MCF 10A (cell line): ENCODE data around the gene ELOA. TPM values are rescaled to one million over a fixed set of nuclear protein-coding genes. Genes with fewer than 3 reads are reported as not detected.
"Not testable (repeated sequence)": the region's sequence is repeated elsewhere in the genome, so short reads cannot be mapped to it uniquely, and the experiment has no call there.

Source experiments
- BruUV-seq: library from RNA; stranded (reverse); fragments of 400-500 nt; replicated peaks from 2 replicates; lab custom pipeline; 2021; lab: Mats Ljungman, UMichigan
- CTCF ChIA-PET: fragments of 300-600 bp; sonication (Branson Sonifier 250); formaldehyde crosslinking; extraction: SDS; loops from one replicate; lab custom pipeline; 2021; ENCODE audit warnings: antibody characterized with exemption, inconsistent platforms; lab: Yijun Ruan, JAX
- POLR2A ChIA-PET: fragments of 300-600, 350-650 bp; sonication (Branson Sonifier 250); formaldehyde crosslinking; extraction: SDS; loops from one replicate; lab custom pipeline; 2020; ENCODE audit warnings: antibody characterized with exemption, inconsistent platforms; lab: Yijun Ruan, JAX
- DNase-seq: peaks from one replicate; pipeline ENCODE4 v3.0.0-alpha.2; 2018; ENCODE audit not compliant: unreplicated experiment
- H3K27ac Mint-ChIP-seq: one replicate; pipeline ENCODE4 v1.8.0; 2022; ENCODE audit warnings: mild to moderate bottlenecking, low read depth, mixed read lengths; ENCODE audit not compliant: unreplicated experiment
- H3K27me3 Mint-ChIP-seq: one replicate; pipeline ENCODE4 v1.8.0; 2022; ENCODE audit warnings: mixed read lengths; ENCODE audit not compliant: insufficient read depth, unreplicated experiment
- H3K36me3 Mint-ChIP-seq: one replicate; pipeline ENCODE4 v1.8.0; 2022; ENCODE audit warnings: mild to moderate bottlenecking, moderate library complexity, mixed read lengths; ENCODE audit not compliant: insufficient read depth, unreplicated experiment
- H3K4me1 Mint-ChIP-seq: one replicate; pipeline ENCODE4 v1.8.0; 2022; ENCODE audit warnings: mixed read lengths; ENCODE audit not compliant: insufficient read depth, unreplicated experiment
- H3K4me3 Mint-ChIP-seq: one replicate; pipeline ENCODE4 v1.8.0; 2022; ENCODE audit warnings: mild to moderate bottlenecking, moderate library complexity, mixed read lengths; ENCODE audit not compliant: unreplicated experiment
- H3K9me3 Mint-ChIP-seq: one replicate; pipeline ENCODE4 v1.8.0; 2022; ENCODE audit warnings: mixed read lengths; ENCODE audit not compliant: unreplicated experiment
- CTCF ChIP-seq: fragments of 200-600 bp; IDR thresholded peaks from one replicate; pipeline ENCODE4 v1.8.0; 2022; ENCODE audit warnings: antibody characterized with exemption, mild to moderate bottlenecking; ENCODE audit not compliant: unreplicated experiment
- intact Hi-C: fragments of 100-400 bp; cut with micrococcal nuclease; formaldehyde crosslinking; loops from 2 replicates; pipeline ENCODE4 v1.14.1; 2022
- total RNA-seq: library from RNA; stranded (reverse); gene quantifications from 2 replicates; pipeline ENCODE4 v1.2.3, GENCODE V29; 2022

Gene ELOA
- total RNA-seq, 1 experiment from 2014 or later, result 68.3 TPM

- ChIA-PET CTCF (interaction anchor here (0.9 to 2.4 kb wide), 6 partner anchors 9 to 114 kb away, joined by 3 to 17 read pairs (median 4); partner anchors contain the start of gene CNR2), POLR2A (interaction anchor here (0.7 to 17.8 kb wide), 21 partner anchors 10 to 397 kb away, joined by 3 to 395 read pairs (median 5); partner anchors contain the start of genes HMGCL, LYPLA2, PITHD1 and PNRC2)
- Mint-ChIP-seq H3K27ac (no peak overlapping the region), H3K4me1 (no peaks in the 10 kb centered on the region), H3K9me3 (no peaks in the 10 kb centered on the region), H3K36me3 (peaks cover 38% of the 10 kb centered on the region), H3K27me3 (no peaks in the 10 kb centered on the region), H3K4me3 (peak overlapping the region; percentile 90)
- no peak for TF ChIP-seq CTCF
- intact Hi-C loops, result no loop called here
- DNase-seq, result no peak
- BruUV-seq, result no TSS peak
Observed at GRCh38 chr1:23801876-23802275, 58.6 kb downstream of the ELOA start.

- DNase-seq, BruUV-seq, H3K27me3 Mint-ChIP-seq, H3K4me1 Mint-ChIP-seq, H3K4me3 Mint-ChIP-seq, H3K27ac Mint-ChIP-seq, intact Hi-C loops, H3K9me3 Mint-ChIP-seq: not testable (repeated sequence)
- H3K36me3 Mint-ChIP-seq, result peaks cover 35% of the 10 kb centered on the region
- POLR2A ChIA-PET, result interaction anchor here (0.6 to 17.8 kb wide), 11 partner anchors 9 to 671 kb away, joined by 3 to 395 read pairs (median 9); partner anchors contain the start of genes HMGCL, LYPLA2, PITHD1 and PNRC2
- CTCF ChIA-PET, result interaction anchor here (0.7 to 2.4 kb wide), 6 partner anchors 8 to 113 kb away, joined by 3 to 17 read pairs (median 6); no protein-coding TSS in a partner anchor
Observed at GRCh38 chr1:23802809-23803342, 59.6 kb downstream of the ELOA start.

GRCh38 chr1:23803674-23804073 lies 60.4 kb downstream of the ELOA start:
- no peaks in the 10 kb centered on the region for H3K4me1 Mint-ChIP-seq
- no peaks in the 10 kb centered on the region for H3K9me3 Mint-ChIP-seq
- H3K27ac Mint-ChIP-seq, result no peak overlapping the region
- DNase-seq, result no peak
- H3K4me3 Mint-ChIP-seq, result no peak overlapping the region
- H3K27me3 Mint-ChIP-seq, result no peaks in the 10 kb centered on the region
- ChIA-PET CTCF (no interaction called here), POLR2A (interaction anchor here (0.9 to 17.8 kb wide), 3 partner anchors 15 to 25 kb away, joined by 3 to 395 read pairs (median 102); partner anchors contain the start of genes HMGCL, LYPLA2 and PITHD1)
- TF ChIP-seq CTCF, result no peak
- intact Hi-C loops, result no loop called here
- peaks cover 27% of the 10 kb centered on the region for H3K36me3 Mint-ChIP-seq
- BruUV-seq, result no TSS peak

GRCh38 chr1:23804183-23804835 lies 61.0 kb downstream of the ELOA start:
- CTCF ChIA-PET, result interaction anchor here (0.9 kb wide), 1 partner anchor 153 kb away, joined by 3 read pairs; no protein-coding TSS in a partner anchor

More at GRCh38 chr1:23804183-23804835, 61.0 kb downstream of the ELOA start:
- H3K36me3 Mint-ChIP-seq, result peaks cover 24% of the 10 kb centered on the region
- H3K9me3 Mint-ChIP-seq, result no peaks in the 10 kb centered on the region
- intact Hi-C loops, result no loop called here
- H3K27me3 Mint-ChIP-seq, result no peaks in the 10 kb centered on the region
- BruUV-seq, result no TSS peak
- H3K4me3 Mint-ChIP-seq, result no peak overlapping the region
- POLR2A ChIA-PET, result interaction anchor here (0.9 kb wide), 1 partner anchor 21 kb away, joined by 3 read pairs; the partner anchor contains the start of gene HMGCL
- no peak for DNase-seq
- no peak overlapping the region for H3K27ac Mint-ChIP-seq
- no peaks in the 10 kb centered on the region for H3K4me1 Mint-ChIP-seq
- TF ChIP-seq CTCF, result no peak
